ELR (cell line): ENCODE data around the gene PRSS1.

Experiments
- DNase-seq: peaks from one replicate; pipeline ENCODE4 v3.0.0-alpha.2; 2015; ENCODE audit warnings: low read depth

Gene PRSS1

DNA sequence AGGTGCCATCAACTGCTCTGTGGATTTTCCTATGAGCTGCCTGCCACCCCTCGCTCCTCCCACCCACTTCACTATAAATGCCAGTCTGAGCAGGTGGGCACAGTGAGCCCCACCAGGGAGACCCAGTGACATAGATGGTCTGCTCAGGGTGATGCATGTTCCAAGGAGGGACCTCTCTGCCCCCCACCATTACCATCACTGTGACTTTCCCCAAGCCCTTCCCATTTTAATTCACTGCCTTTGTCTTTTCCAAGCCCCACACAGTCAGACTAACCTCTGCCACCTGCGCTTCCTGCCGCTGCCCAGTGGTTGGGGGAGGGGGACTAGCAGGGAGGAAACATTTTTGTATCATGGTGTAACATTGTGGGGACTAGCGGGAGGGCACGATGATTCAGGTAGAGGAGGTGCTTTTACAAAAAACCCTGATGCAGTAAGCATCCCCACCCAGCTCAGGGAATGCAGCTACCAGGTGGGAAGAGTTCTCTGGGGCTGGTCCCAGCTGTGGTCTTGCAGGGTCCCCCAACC lies 46.1 kb downstream of the PRSS1 start:
- DNase-seq: no peak

GRCh38 chr7:142796001-142796500 lies 46.8 kb downstream of the PRSS1 start:
- no peak for DNase-seq

DNA sequence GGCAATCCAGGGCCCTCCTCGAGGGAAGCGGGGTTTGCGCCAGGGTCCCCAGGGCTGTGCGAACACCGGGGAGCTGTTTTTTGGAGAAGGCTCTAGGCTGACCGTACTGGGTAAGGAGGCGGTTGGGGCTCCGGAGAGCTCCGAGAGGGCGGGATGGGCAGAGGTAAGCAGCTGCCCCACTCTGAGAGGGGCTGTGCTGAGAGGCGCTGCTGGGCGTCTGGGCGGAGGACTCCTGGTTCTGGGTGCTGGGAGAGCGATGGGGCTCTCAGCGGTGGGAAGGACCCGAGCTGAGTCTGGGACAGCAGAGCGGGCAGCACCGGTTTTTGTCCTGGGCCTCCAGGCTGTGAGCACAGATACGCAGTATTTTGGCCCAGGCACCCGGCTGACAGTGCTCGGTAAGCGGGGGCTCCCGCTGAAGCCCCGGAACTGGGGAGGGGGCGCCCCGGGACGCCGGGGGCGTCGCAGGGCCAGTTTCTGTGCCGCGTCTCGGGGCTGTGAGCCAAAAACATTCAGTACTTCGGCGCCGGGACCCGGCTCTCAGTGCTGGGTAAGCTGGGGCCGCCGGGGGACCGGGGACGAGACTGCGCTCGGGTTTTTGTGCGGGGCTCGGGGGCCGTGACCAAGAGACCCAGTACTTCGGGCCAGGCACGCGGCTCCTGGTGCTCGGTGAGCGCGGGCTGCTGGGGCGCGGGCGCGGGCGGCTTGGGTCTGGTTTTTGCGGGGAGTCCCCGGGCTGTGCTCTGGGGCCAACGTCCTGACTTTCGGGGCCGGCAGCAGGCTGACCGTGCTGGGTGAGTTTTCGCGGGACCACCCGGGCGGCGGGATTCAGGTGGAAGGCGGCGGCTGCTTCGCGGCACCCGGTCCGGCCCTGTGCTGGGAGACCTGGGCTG lies 47.5 kb downstream of the PRSS1 start:
- DNase-seq: no peak

DNA sequence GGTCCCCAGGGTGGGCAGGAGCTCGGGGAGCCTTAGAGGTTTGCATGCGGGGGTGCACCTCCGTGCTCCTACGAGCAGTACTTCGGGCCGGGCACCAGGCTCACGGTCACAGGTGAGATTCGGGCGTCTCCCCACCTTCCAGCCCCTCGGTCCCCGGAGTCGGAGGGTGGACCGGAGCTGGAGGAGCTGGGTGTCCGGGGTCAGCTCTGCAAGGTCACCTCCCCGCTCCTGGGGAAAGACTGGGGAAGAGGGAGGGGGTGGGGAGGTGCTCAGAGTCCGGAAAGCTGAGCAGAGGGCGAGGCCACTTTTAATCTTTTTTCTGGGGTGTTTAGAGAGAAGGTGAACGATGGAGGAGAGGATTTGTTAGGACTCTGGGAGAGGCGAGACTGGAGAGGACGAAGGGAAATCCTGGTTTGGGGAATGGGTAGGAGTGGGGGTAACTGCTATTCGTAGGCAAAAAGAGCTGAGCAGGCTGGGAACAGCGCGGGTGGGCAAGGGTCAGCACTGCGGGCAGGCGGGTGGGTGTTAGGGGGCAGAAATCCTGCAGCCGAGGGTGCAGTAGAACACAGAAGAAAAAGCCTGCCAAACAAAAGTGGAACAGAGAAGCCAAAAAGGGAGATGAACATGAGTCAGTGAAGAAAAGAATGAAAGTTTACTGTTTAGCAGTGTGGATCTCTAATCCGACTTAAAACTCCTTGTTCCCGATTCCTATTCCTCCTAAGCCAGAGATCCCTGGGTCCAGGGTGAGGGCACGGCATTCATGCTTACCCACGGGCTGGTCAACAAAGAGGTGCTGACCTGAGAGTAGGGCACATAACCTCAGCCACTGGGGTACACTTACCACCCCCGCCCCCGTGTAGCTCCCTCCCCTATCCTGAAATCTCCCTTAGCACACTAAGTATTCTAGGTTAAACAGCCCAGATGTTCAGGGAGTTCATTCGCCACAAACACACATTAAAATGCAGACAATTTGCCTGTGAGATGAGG lies 48.4 kb downstream of the PRSS1 start:
- DNase-seq: no peak

GRCh38 chr7:142798451-142799436 lies 49.5 kb downstream of the PRSS1 start:
- no peak for DNase-seq

- DNase-seq: no peak
Observed at GRCh38 chr7:142799437-142799835, 50.2 kb downstream of the PRSS1 start.

DNA sequence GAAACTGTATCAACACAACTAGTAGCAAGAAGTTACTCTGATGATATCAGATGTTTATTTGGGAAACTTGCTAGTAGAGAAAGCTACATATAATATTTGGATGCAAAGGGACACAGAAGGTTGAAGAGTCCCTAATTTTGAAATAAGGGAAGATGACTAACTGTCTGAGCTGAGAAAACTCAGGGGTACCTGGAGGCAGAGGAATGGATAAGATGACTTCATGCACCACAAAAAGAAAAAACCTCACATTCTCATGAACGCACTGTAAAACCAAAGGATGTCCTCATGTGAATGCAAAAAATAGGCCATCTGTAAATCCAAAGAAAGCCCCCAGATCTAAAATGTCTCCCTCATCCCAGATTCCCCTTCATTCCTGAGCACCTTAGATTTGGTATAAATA lies 50.8 kb downstream of the PRSS1 start:
- no peak for DNase-seq

GRCh38 chr7:142800699-142801260 lies 51.5 kb downstream of the PRSS1 start:
- no peak for DNase-seq

DNA sequence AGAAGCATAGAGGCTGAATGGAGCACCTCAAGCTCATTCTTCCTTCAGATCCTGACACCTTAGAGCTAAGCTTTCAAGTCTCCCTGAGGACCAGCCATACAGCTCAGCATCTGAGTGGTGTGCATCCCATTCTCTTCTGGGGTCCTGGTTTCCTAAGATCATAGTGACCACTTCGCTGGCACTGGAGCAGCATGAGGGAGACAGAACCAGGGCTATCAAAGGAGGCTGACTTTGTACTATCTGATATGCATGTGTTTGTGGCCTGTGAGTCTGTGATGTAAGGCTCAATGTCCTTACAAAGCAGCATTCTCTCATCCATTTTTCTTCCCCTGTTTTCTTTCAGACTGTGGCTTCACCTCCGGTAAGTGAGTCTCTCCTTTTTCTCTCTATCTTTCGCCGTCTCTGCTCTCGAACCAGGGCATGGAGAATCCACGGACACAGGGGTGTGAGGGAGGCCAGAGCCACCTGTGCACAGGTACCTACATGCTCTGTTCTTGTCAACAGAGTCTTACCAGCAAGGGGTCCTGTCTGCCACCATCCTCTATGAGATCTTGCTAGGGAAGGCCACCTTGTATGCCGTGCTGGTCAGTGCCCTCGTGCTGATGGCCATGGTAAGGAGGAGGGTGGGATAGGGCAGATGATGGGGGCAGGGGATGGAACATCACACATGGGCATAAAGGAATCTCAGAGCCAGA lies 52.5 kb downstream of the PRSS1 start:
- DNase-seq: no peak

DNA sequence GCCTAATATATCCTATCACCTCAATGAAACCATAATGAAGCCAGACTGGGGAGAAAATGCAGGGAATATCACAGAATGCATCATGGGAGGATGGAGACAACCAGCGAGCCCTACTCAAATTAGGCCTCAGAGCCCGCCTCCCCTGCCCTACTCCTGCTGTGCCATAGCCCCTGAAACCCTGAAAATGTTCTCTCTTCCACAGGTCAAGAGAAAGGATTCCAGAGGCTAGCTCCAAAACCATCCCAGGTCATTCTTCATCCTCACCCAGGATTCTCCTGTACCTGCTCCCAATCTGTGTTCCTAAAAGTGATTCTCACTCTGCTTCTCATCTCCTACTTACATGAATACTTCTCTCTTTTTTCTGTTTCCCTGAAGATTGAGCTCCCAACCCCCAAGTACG lies 53.0 kb downstream of the PRSS1 start:
- DNase-seq: no peak
